OCI-LY3 (cell line): ENCODE data around the gene KMT2E.

Source experiments
- CTCF ChIP-seq: fragments of 200-600, 300-600 bp; sonication (generic); IDR thresholded peaks from 2 replicates; pipeline ENCODE4 v1.5.1; 2014; ENCODE audit warnings: antibody characterized with exemption, low read length, low read depth
- EZH2phosphoT487 ChIP-seq: fragments of 200-600 bp; shearing (Covaris generic); IDR thresholded peaks from 2 replicates; pipeline ENCODE4 v1.6.1; 2018; ENCODE audit warnings: antibody characterized with exemption, mixed run types, low read depth

GRCh38 chr7:104980440-104980839 is 33.6 kb upstream of the KMT2E start:
- no peak for TF ChIP-seq CTCF
- TF ChIP-seq EZH2phosphoT487 = no peak
